Pancreas (tissue), 10 donors: ENCODE measurements around the gene WNK1. TPM values are rescaled to one million over a fixed set of nuclear protein-coding genes. Genes with fewer than 3 reads are reported as not detected.

Source experiments
- ATAC-seq, 4 donors: fragments of 200-7000 bp; cut with Tn5 transposase; one replicate each; pipeline versions ENCODE4 v1.8.0 to v1.9.1; 2020; ENCODE audit warnings: mild to moderate bottlenecking in 4 of 4, moderate library complexity in 4 of 4
- DNase-seq, 6 donors: peaks; one replicate each; pipeline ENCODE4 v3.0.0-alpha.2; 2020
- FAIRE-seq: peaks from 2 replicates; lab custom pipeline; 2012; peaks lifted over from hg19 to GRCh38; lab: Jason Lieb, UNC
- H3K27ac ChIP-seq, 4 donors: fragments of 200-600 bp; sonication (generic); 1 replicate in 3 of 4; 2 replicates in 1 of 4; pipeline versions ENCODE4 v1.5.0 to v1.8.0; 2020
- H3K27me3 ChIP-seq, 4 donors: fragments of 200-600 bp; one replicate each; pipeline ENCODE4 v1.8.0; 2021
- H3K36me3 ChIP-seq, 3 donors: fragments of 200-600 bp; sonication (generic) in 1 of 3; one replicate each; pipeline versions ENCODE4 v1.5.0 to v1.8.0; 2020 to 2021
- H3K4me1 ChIP-seq, 3 donors: fragments of 200-600 bp; one replicate each; pipeline ENCODE4 v1.8.0; 2021
- H3K4me3 ChIP-seq, 4 donors: fragments of 200-600 bp; sonication (generic) in 2 of 4; one replicate each; pipeline versions ENCODE4 v1.5.0 to v1.8.0; 2020 to 2021
- H3K9me3 ChIP-seq, 4 donors: fragments of 200-600 bp; one replicate each; pipeline ENCODE4 v1.8.0; 2021
- WGBS, 2 donors: extraction: QIAGEN DNeasy Blood & Tissue Kit; methylation state at CpG; one replicate each; pipeline ENCODE4 v1.1.7; 2013; 5-methylcytosine and 5-hydroxymethylcytosine counted together
- intact Hi-C, 3 donors: fragments of 100-400 bp; cut with DNase I; formaldehyde crosslinking; loops; one replicate each; pipeline versions ENCODE4 v1.11.1 to v1.14.2; 2022
- polyA plus RNA-seq, 2 donors: library from polyadenylated mRNA; stranded (reverse); fragments of 200-250 nt; gene quantifications; one replicate each; pipeline ENCODE4 v1.2.3, GENCODE V29; 2013
- total RNA-seq, 6 donors: library from RNA; stranded (reverse); fragmentation: NEBNext Ultra II Directional in 4 of 6; extraction: Animal tissue kit (Norgen Biotek cat#: 25700) in 4 of 6; gene quantifications; one replicate each; pipeline versions ENCODE4 v1.2.1 to v1.2.4, GENCODE V29; 2021 to 2023
- TF ChIP-seq, protein P1 (sequence below), 4 donors: fragments of 200-600 bp; sonication (generic) in 3 of 4; IDR thresholded peaks; one replicate each; pipeline versions ENCODE4 v1.5.0 to v1.8.0; 2021; ENCODE audit warnings: antibody characterized with exemption in 4 of 4
- donor health status: healthy with polysubstance abuse.
- donor health status: DM: no; HTN: no; CAD: no; lungs with moderate emphysema.
- donor health status: DM: no; HTN: no; CAD: no.
- donor health status: control.
- donor health status: control.
- donor health status: Bipolar disorder and iron deficiency.
- donor health status: DM: yes; HTN: yes; CAD: no.
- donor health status: DM: no; HTN: no; CAD: no.
- donor health status: DM: no; HTN: no; CAD: no.
- donor health status: DM: yes; HTN: yes; CAD: no.

Gene WNK1
- total and polyA plus RNA-seq, 8 donors: 10.9 to 73.9 (median 39.6) TPM

- TF ChIP-seq, protein P1, sequence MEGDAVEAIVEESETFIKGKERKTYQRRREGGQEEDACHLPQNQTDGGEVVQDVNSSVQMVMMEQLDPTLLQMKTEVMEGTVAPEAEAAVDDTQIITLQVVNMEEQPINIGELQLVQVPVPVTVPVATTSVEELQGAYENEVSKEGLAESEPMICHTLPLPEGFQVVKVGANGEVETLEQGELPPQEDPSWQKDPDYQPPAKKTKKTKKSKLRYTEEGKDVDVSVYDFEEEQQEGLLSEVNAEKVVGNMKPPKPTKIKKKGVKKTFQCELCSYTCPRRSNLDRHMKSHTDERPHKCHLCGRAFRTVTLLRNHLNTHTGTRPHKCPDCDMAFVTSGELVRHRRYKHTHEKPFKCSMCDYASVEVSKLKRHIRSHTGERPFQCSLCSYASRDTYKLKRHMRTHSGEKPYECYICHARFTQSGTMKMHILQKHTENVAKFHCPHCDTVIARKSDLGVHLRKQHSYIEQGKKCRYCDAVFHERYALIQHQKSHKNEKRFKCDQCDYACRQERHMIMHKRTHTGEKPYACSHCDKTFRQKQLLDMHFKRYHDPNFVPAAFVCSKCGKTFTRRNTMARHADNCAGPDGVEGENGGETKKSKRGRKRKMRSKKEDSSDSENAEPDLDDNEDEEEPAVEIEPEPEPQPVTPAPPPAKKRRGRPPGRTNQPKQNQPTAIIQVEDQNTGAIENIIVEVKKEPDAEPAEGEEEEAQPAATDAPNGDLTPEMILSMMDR (IDR thresholded peaks at IDR 0.05): no peak
- WGBS, 2 donors: 93 to 97% methylated on average over 2 of the region's 2 CpGs
- FAIRE-seq (no peak), ATAC-seq (no peak), DNase-seq (no peak)
- no peak overlapping the region for H3K4me3 ChIP-seq
- no peaks in the 10 kb centered on the region for H3K9me3 ChIP-seq
- no peaks in the 10 kb centered on the region for H3K27me3 ChIP-seq
- H3K4me1 ChIP-seq: no peaks in the 10 kb centered on the region
- no peak overlapping the region for H3K27ac ChIP-seq
- peaks cover 9 to 89% (median 33%) of the 10 kb centered on the region in 3 donors for H3K36me3 ChIP-seq
- intact Hi-C loops: no loop called here
Observed at GRCh38 chr12:886206-886605, 133.8 kb downstream of the WNK1 start.

GRCh38 chr12:894226-894625 is 141.8 kb downstream of the WNK1 start:
- intact Hi-C loops: no loop called here
- Histone ChIP-seq H3K4me3 (no peak overlapping the region), H3K27ac (no peak overlapping the region), H3K36me3 (peaks cover 0 to 55% (median 7%) of the 10 kb centered on the region in 3 donors), H3K9me3 (no peaks in the 10 kb centered on the region), H3K27me3 (no peaks in the 10 kb centered on the region), H3K4me1 (no peaks in the 10 kb centered on the region)
- FAIRE-seq: no peak
- no peak for DNase-seq
- TF ChIP-seq, protein P1 (IDR thresholded peaks at IDR 0.05): no peak
- no peak for ATAC-seq

GRCh38 chr12:896031-896430 is 143.7 kb downstream of the WNK1 start:
- DNase-seq (no peak), FAIRE-seq (no peak), ATAC-seq (no peak)
- no peak overlapping the region for H3K27ac ChIP-seq
- no peak overlapping the region for H3K4me3 ChIP-seq
- no peaks in the 10 kb centered on the region for H3K27me3 ChIP-seq
- intact Hi-C loops: no loop called here
- no peaks in the 10 kb centered on the region for H3K9me3 ChIP-seq
- WGBS, 2 donors: 64 to 66% methylated on average over 4 of the region's 4 CpGs
- TF ChIP-seq, protein P1 (IDR thresholded peaks at IDR 0.05): no peak
- no peaks in the 10 kb centered on the region for H3K4me1 ChIP-seq
- peaks cover 6 to 48% (median 14%) of the 10 kb centered on the region in 3 donors for H3K36me3 ChIP-seq

DNA sequence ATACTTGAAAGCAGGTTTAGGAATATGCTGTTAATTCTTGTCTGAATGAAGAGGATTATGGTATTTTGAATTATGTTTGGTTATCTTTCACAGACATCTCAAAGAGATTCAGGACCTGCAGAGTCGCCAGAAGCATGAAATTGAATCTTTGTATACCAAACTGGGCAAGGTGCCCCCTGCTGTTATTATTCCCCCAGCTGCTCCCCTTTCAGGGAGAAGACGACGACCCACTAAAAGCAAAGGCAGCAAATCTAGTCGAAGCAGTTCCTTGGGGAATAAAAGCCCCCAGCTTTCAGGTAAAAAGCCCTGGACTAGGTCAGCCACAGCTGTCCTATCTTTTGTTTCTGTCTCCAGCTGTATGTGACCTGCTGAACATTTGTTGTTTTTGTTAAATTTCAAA is 145.0 kb downstream of the WNK1 start:
- FAIRE-seq (no peak), DNase-seq (no peak), ATAC-seq (no peak)
- Histone ChIP-seq H3K4me1 (no peaks in the 10 kb centered on the region), H3K9me3 (no peaks in the 10 kb centered on the region), H3K27me3 (no peaks in the 10 kb centered on the region), H3K36me3 (peaks cover 6 to 58% (median 14%) of the 10 kb centered on the region in 3 donors), H3K27ac (no peak overlapping the region), H3K4me3 (no peak overlapping the region)
- TF ChIP-seq, protein P1 (IDR thresholded peaks at IDR 0.05): no peak
- 89 to 90% methylated on average over 4 of the region's 4 CpGs for WGBS, 2 donors
- intact Hi-C loops: no loop called here

DNA sequence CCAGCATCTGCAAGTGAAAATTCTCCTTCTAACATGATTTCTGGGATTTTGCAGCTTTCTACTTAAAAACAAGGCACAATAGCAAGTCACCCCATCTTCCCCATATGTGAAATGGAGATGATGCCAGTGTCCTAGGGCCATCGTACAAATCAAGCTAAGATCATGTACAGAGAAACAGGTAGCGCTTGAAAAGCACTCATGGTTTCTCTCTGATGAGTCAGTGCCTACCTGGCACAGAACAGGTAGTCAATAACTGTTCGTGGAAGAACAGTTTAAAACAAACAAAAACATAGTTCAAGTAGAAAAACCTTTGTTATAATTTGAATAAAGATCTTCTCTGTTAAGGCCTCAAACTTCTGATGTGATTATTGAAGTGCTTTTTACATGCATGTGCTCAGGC is 150.2 kb downstream of the WNK1 start:
- no peak overlapping the region for H3K27ac ChIP-seq
- DNase-seq (no peak), ATAC-seq (peak in 1 of 4 donors; percentile 21), FAIRE-seq (no peak)
- H3K4me1 ChIP-seq: no peaks in the 10 kb centered on the region
- H3K36me3 ChIP-seq: peaks cover 6 to 40% (median 10%) of the 10 kb centered on the region in 3 donors
- H3K4me3 ChIP-seq: no peak overlapping the region
- TF ChIP-seq, protein P1 (IDR thresholded peaks at IDR 0.05): no peak
- 54 to 57% methylated on average over 3 of the region's 3 CpGs for WGBS, 2 donors
- intact Hi-C loops: no loop called here
- H3K27me3 ChIP-seq: no peaks in the 10 kb centered on the region
- H3K9me3 ChIP-seq: no peaks in the 10 kb centered on the region
